Endothelial cell of umbilical vein (primary cell): ENCODE measurements around the gene KCNK10.

ENCODE experiments used
- CTCF ChIP-seq, 2 donors: IDR thresholded peaks; 1 replicate in 1 of 2; 2 replicates in 1 of 2; pipeline ENCODE4 v1.5.1; 2011; ENCODE audit warnings: low read length in 2 of 2, mild to moderate bottlenecking in 2 of 2, moderate library complexity in 2 of 2, control low read depth in 1 of 2, inconsistent platforms in 1 of 2, low read depth in 1 of 2; ENCODE audit not compliant: insufficient read depth in 1 of 2; ENCODE audit errors: extremely low read depth in 1 of 2
- EZH2 ChIP-seq: IDR thresholded peaks from 2 replicates; pipeline ENCODE4 v1.6.1; 2012; ENCODE audit warnings: borderline replicate concordance, low read depth, mild to moderate bottlenecking, moderate library complexity, low read length, inconsistent platforms; ENCODE audit not compliant: severe bottlenecking
- POLR2A ChIP-seq: IDR thresholded peaks from 2 replicates; pipeline ENCODE4 v1.6.1; 2012; ENCODE audit warnings: low read depth, mild to moderate bottlenecking, control low read depth, low read length
- POLR2AphosphoS5 ChIP-seq: IDR thresholded peaks from 2 replicates; pipeline ENCODE4 v1.6.1; 2012; ENCODE audit warnings: low read depth, mild to moderate bottlenecking, control low read depth, low read length, moderate library complexity; ENCODE audit not compliant: insufficient read depth

- TF ChIP-seq CTCF (IDR thresholded peaks at IDR 0.05; ENCODE audit: extremely low read depth in 1 of 2, insufficient read depth in 1 of 2, low read depth in 1 of 2, low read length in 2 of 2) (no peak), POLR2AphosphoS5 (no peak), EZH2 (no peak), POLR2A (no peak)
These were observed 158.0 kb downstream of the KCNK10 start for GRCh38 chr14:88164906-88165534.
